Testis (tissue), 2 donors: Measurements from ENCODE around the gene CDK8.

Source experiments
- CTCF ChIP-seq, 3 experiments: fragments of 450-650 bp in 2 of 3; fragments of 200-600 bp in 1 of 3; sonication (generic) in 1 of 3; IDR thresholded peaks; one replicate each; pipeline ENCODE4 v1.5.1; 2016 to 2019; ENCODE audit warnings: antibody characterized with exemption in 3 of 3, mild to moderate bottlenecking in 2 of 3, moderate library complexity in 1 of 3
- POLR2A ChIP-seq: fragments of 450-650 bp; IDR thresholded peaks from one replicate; pipeline ENCODE4 v1.6.1; 2017; ENCODE audit warnings: antibody characterized with exemption, mild to moderate bottlenecking, moderate library complexity

GRCh38 chr13:26236296-26236695 lies 17.6 kb upstream of the CDK8 start:
- TF ChIP-seq CTCF (IDR thresholded peaks at IDR 0.05) = no peak
- no peak for TF ChIP-seq POLR2A
